Measurements from ENCODE around the gene TGFB3.

DNA sequence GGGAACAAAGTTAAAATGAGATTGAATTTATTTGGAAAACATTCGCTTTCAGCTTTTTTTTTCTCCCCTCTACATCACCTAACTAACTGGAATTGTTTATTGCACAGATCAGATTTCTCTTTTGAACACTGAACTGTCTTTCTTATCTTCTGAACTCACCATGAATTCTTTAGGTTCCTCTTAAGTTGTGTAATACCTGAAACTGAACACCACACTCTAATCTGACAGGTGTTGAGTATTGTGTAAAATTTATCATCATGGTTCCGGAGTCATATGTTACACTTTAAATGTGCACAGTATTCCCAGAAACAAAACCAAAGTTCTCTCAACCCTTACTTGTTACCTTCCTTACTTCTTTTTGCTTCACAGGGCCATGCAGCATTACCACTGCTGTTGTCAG lies 66.8 kb downstream of the TGFB3 start:
- TF ChIP-seq GATA2 (IDR thresholded peaks at IDR 0.05; ENCODE audit: low read depth, low read length) (no peak), GATA3 (IDR thresholded peaks at IDR 0.05; ENCODE audit: low read depth, low read length) (no peak)
